Tibial nerve (tissue), 4 donors: ENCODE results near the gene AKT3. TPM values are rescaled to one million over a fixed set of nuclear protein-coding genes. Genes with fewer than 3 reads are reported as not detected.

Experiments
- DNase-seq, 2 donors: peaks; one replicate each; pipeline ENCODE4 v3.0.0-alpha.2; 2019; ENCODE audit warnings: low spot score in 2 of 2
- H3K27ac ChIP-seq, 4 donors: fragments of 200-600 bp; sonication (generic) in 3 of 4; one replicate each; pipeline ENCODE4 v1.5.1; 2017 to 2019; ENCODE audit warnings: mild to moderate bottlenecking in 1 of 4
- H3K27me3 ChIP-seq, 2 donors: fragments of 200-600 bp; sonication (generic) in 1 of 2; one replicate each; pipeline versions ENCODE4 v1.5.1 to v1.6.0; 2017 to 2019
- H3K36me3 ChIP-seq, 3 donors: fragments of 200-600 bp; sonication (generic); one replicate each; pipeline ENCODE4 v1.5.1; 2018 to 2019
- H3K4me1 ChIP-seq, 4 donors: fragments of 200-600 bp; sonication (generic) in 3 of 4; one replicate each; pipeline ENCODE4 v1.5.1; 2017 to 2019
- H3K4me3 ChIP-seq, 4 donors: fragments of 200-600 bp; sonication (generic) in 3 of 4; one replicate each; pipeline ENCODE4 v1.5.1; 2017 to 2019; ENCODE audit warnings: mild to moderate bottlenecking in 1 of 4, moderate library complexity in 1 of 4
- H3K9me3 ChIP-seq, 4 donors: fragments of 200-600 bp; sonication (generic) in 3 of 4; one replicate each; pipeline ENCODE4 v1.5.1; 2017 to 2019
- CTCF ChIP-seq, 5 experiments: fragments of 200-600 bp in 3 of 5; fragments of 450-650 bp in 2 of 5; sonication (generic) in 3 of 5; IDR thresholded peaks; one replicate each; pipeline ENCODE4 v1.5.1; 2016 to 2019; ENCODE audit warnings: antibody characterized with exemption in 5 of 5, mild to moderate bottlenecking in 3 of 5, moderate library complexity in 2 of 5
- EP300 ChIP-seq, 2 donors: sonication (generic); formaldehyde crosslinking; IDR thresholded peaks; one replicate each; pipeline ENCODE4 v1.6.1; 2017; ENCODE audit warnings: antibody characterized with exemption in 2 of 2, mild to moderate bottlenecking in 1 of 2
- POLR2A ChIP-seq, 2 donors: fragments of 450-650 bp; IDR thresholded peaks; one replicate each; pipeline ENCODE4 v1.6.1; 2017; ENCODE audit warnings: antibody characterized with exemption in 2 of 2, mild to moderate bottlenecking in 2 of 2, moderate library complexity in 2 of 2
- WGBS, 2 donors: methylation state at CpG; one replicate each; pipeline ENCODE4 v1.1.5; 2018; 5-methylcytosine and 5-hydroxymethylcytosine counted together
- total RNA-seq, 4 donors: library from RNA; depleted of rRNA; stranded (reverse); fragments of >200 nt; gene quantifications; one replicate each; pipeline ENCODE4 v1.1.0, GENCODE V29; 2016

The AKT3 gene
- total RNA-seq, 4 donors from 2014 or later = 58.8 to 76.0 (median 69.2) TPM

- Histone ChIP-seq H3K27me3 (no peaks in the 10 kb centered on the region), H3K9me3 (no peaks in the 10 kb centered on the region), H3K4me1 (no peaks in the 10 kb centered on the region), H3K4me3 (no peak overlapping the region), H3K27ac (no peak overlapping the region), H3K36me3 (peaks cover 0 to 22% (median 0%) of the 10 kb centered on the region in 3 donors)
- DNase-seq = no peak
- TF ChIP-seq POLR2A (IDR thresholded peaks at IDR 0.05) (no peak), CTCF (IDR thresholded peaks at IDR 0.05) (no peak), EP300 (IDR thresholded peaks at IDR 0.05) (no peak)
- 0 to 4% methylated on average over 1 of the region's 1 CpG for WGBS, 2 donors
These were observed 303.6 kb downstream of the AKT3 start for GRCh38 chr1:243546457-243546856.

GRCh38 chr1:243543501-243543900, 306.5 kb downstream of the AKT3 start:
- H3K9me3 ChIP-seq = no peaks in the 10 kb centered on the region
- WGBS, 2 donors = 93 to 97% methylated on average over 2 of the region's 2 CpGs
- peaks cover 0 to 22% (median 0%) of the 10 kb centered on the region in 3 donors for H3K36me3 ChIP-seq
- H3K27ac ChIP-seq = no peak overlapping the region
- H3K4me3 ChIP-seq = no peak overlapping the region
- TF ChIP-seq EP300 (IDR thresholded peaks at IDR 0.05) (no peak), CTCF (IDR thresholded peaks at IDR 0.05) (no peak), POLR2A (IDR thresholded peaks at IDR 0.05) (no peak)
- no peaks in the 10 kb centered on the region for H3K4me1 ChIP-seq
- DNase-seq = no peak
- H3K27me3 ChIP-seq = no peaks in the 10 kb centered on the region

- TF ChIP-seq EP300 (IDR thresholded peaks at IDR 0.05) = no peak
- no peak for TF ChIP-seq POLR2A (IDR thresholded peaks at IDR 0.05)
- TF ChIP-seq CTCF (IDR thresholded peaks at IDR 0.05) = no peak
- Histone ChIP-seq H3K27ac (no peak overlapping the region), H3K4me1 (no peaks in the 10 kb centered on the region), H3K36me3 (peaks cover 0 to 19% (median 0%) of the 10 kb centered on the region in 3 donors), H3K4me3 (no peak overlapping the region), H3K27me3 (no peaks in the 10 kb centered on the region), H3K9me3 (no peaks in the 10 kb centered on the region)
- WGBS, 2 donors = 79 to 84% methylated on average over 7 of the region's 7 CpGs
- DNase-seq = no peak
These were observed 307.2 kb downstream of the AKT3 start for GRCh38 chr1:243542739-243543415.

- TF ChIP-seq POLR2A (IDR thresholded peaks at IDR 0.05) = no peak
- no peak for TF ChIP-seq CTCF (IDR thresholded peaks at IDR 0.05)
- no peak for TF ChIP-seq EP300 (IDR thresholded peaks at IDR 0.05)
- Histone ChIP-seq H3K9me3 (no peaks in the 10 kb centered on the region), H3K4me3 (no peak overlapping the region), H3K27me3 (no peaks in the 10 kb centered on the region), H3K27ac (no peak overlapping the region), H3K36me3 (peaks cover 0 to 14% (median 0%) of the 10 kb centered on the region in 3 donors), H3K4me1 (no peaks in the 10 kb centered on the region)
- DNase-seq = no peak
These were observed 310.4 kb downstream of the AKT3 start for GRCh38 chr1:243539636-243540035.

GRCh38 chr1:243535014-243535413, 315.0 kb downstream of the AKT3 start:
- DNase-seq = no peak
- WGBS, 2 donors = 96 to 98% methylated on average over 1 of the region's 1 CpG
- H3K4me1 ChIP-seq = no peaks in the 10 kb centered on the region

More at GRCh38 chr1:243535014-243535413, 315.0 kb downstream of the AKT3 start:
- Histone ChIP-seq H3K27ac (no peak overlapping the region), H3K27me3 (no peaks in the 10 kb centered on the region), H3K9me3 (no peaks in the 10 kb centered on the region), H3K36me3 (no peaks in the 10 kb centered on the region), H3K4me3 (no peak overlapping the region)
- TF ChIP-seq EP300 (IDR thresholded peaks at IDR 0.05) = no peak
- TF ChIP-seq CTCF (IDR thresholded peaks at IDR 0.05) = no peak
- no peak for TF ChIP-seq POLR2A (IDR thresholded peaks at IDR 0.05)
